NT2/D1 (cell line): ENCODE data around the gene NRXN3.

ENCODE experiments used
- YY1 ChIP-seq: IDR thresholded peaks from 2 replicates; pipeline ENCODE4 v1.6.1; 2011; ENCODE audit not compliant: insufficient read length, insufficient read depth
- ZNF274 ChIP-seq: IDR thresholded peaks from 2 replicates; pipeline ENCODE4 v1.6.1; 2011; ENCODE audit warnings: mild to moderate bottlenecking, low read depth, low read length

DNA sequence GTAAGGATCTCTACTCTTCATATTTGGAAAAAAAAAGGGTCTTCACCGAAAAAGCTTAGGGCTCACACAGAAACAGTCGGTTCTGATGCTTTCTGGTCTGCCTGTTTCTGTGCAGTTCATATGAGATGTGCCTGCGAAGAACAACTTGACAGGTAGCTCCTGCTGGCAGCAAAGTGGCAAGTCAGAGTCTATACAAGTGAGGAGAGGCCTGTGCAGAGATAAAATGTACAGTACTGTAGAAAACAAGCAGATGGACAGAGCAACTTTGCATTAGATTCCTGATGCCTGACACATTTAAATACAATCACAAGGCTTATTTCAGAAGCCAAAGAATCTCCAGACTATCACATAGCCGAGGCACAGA lies 1105.1 kb downstream of the NRXN3 start:
- TF ChIP-seq ZNF274, result no peak
- TF ChIP-seq YY1, result no peak
